Caki2 (cell line): ENCODE measurements around the gene HTT. TPM values are rescaled to one million over a fixed set of nuclear protein-coding genes. Genes with fewer than 3 reads are reported as not detected.

Experiments used
- DNase-seq: peaks from one replicate; pipeline ENCODE4 v3.0.0-alpha.2; 2015; ENCODE audit warnings: low read depth
- in situ Hi-C: cut with HindIII; loops from 2 replicates; pipeline ENCODE4 v1.10.0; 2016; ENCODE audit warnings: low sequenced_read_pairs, low pct_unique_long_range_greater_than_20kb, mixed read lengths
- total RNA-seq: library from RNA; depleted of rRNA; stranded (reverse); fragments of >200 nt; shearing (Covaris generic); gene quantifications from 2 replicates; pipeline ENCODE4 v1.2.3, GENCODE V29; 2014; ENCODE audit warnings: low replicate concordance

The HTT gene
- total RNA-seq, 1 experiment from 2014 or later = 20.7 TPM

DNA sequence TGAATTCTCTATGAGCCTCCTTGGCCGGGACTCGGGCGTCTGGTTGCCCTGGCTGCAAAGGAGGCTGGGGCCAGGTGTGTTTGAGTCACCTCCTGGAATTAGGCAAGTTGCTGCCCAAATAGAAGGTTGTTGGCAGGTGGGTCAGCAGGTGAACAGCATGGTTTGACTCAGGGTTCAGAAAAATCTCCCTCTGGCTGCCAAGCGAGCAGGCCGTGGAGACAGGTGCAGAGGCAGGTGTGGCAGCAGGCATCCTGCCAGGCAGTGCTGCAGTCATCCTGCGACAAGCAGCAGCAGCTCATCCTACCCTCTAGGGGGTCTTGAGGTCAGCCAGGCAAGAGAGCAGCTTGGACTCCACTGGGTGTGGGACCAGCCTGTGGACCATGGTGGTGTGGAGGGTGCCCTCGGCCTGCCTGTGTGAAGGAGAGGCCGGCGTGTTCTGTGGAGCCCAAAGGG, 182.6 kb downstream of the HTT start:
- DNase-seq = no peak
- in situ Hi-C loops = no loop called here

DNA sequence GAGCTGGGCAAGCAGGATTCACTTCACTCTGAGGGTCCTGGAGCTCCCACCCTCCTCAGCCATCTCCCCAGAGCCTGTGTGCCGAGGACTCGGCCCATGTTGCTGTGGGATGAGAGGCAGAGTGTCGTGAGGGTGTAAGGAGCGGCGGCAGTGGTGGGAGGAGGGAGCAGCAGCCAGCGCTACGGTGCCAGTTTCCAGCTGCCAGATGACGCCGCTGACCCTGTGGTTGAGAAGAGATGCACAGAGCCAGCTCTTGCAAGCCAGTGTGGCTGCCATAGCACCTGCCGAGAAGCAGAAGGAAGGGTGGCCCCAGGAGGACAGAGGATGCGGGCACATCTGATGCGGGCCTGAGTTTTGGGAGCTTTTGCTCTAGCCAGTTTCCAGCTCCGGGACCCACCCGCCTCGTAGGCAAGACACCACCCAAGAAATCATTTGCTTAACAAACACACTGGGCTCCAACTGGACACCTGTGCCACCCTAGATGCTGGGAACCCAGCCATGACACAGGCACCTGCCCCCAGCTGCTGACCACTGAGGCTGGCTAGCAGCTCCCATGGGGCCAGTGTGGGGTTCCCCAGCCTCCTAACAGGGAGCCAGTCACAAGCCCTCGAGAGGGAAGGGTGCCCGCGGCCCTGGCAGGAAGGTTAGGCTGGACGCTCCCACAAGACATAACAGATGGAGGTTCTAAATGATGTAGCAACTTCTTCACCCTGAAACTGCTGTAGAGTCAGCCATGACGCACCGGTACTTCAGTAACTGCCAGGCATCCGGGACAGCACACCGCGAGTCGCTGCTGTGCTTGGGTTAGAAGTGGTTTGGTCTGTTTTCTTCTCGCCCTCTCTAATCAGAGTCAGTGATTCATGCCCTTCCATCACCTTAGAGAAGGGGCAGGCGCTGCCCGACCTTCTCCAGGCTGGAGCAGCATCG, 183.3 kb downstream of the HTT start:
- DNase-seq = no peak
- in situ Hi-C loops = no loop called here

DNA sequence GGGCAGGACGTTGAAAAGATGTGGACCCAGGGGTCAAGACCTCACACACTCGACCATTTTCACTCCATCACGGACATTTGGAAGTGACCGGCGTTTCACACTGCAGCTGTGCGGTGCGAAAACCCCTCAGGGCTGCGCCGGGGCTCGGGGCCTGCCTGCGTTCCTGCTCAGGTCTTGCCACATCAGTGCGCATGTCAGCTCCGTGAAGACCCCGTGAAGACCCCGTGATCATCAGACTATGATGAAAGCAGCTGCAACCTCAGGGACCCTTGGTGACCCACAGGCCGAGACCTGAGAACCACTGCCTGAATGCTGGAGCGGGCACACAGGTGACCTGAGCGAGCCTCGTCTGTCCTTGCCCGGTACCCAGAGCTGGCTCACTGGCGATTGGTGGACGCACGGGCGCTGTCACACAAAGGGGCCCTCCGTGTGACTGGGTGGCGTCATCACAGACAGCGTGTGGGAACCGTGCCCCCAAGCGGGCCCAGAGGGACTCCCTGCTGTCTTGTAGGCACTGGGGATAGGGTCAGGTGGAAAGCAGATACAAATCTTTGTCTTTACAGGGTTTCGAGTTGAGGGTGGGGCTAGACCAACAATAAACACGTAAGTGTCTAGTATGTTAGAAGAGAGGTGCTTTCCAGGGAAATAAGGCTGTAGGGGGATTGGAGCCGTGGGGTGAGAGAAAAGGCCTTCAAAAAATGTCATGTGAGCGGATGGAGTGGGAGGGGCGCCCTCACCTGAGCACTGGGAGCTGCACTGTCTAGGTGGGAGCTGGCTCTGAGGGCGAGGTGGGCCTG, 187.1 kb downstream of the HTT start:
- no peak for DNase-seq
- in situ Hi-C loops = no loop called here

DNA sequence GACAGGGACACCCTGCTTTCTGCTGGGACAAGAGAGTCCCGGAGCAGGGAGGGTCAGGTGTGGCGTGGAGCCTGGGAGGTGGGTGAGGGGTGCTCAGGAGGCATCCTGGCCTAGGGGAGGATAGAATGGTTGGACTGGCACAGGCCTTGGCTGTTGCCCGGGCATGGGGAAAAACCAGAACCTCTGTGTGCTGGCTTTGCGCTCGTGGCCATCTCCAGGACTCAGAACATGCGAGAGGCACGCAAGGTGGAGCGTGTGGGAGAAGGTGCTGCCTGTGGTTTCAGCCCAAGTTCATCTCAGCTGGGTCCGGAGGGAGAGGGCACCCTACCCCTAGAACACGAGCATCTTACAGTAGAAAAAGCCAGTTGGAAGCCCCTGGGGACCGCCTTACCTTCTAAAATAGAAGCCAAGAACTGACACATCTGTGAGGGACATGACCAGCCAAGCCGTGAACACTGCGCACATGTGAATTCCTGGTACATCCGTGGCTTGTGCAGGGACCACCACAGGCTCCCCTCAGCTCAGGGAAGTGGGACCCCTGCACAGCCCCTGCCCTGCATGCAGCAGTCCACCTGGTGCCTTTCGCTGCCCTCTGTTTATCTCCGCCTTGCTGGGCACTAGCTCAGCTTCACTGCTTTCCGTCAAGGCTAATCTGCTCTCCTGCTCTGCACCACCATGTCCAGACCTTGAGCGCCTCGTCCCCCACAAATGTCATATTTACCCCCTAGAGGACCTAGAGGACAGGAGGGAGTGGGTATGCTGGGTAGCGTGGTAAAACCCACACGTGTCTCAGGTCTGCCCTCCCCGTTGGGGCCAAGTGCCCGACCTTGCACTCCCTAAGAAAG, 187.9 kb downstream of the HTT start:
- no peak for DNase-seq
- in situ Hi-C loops = no loop called here

DNA sequence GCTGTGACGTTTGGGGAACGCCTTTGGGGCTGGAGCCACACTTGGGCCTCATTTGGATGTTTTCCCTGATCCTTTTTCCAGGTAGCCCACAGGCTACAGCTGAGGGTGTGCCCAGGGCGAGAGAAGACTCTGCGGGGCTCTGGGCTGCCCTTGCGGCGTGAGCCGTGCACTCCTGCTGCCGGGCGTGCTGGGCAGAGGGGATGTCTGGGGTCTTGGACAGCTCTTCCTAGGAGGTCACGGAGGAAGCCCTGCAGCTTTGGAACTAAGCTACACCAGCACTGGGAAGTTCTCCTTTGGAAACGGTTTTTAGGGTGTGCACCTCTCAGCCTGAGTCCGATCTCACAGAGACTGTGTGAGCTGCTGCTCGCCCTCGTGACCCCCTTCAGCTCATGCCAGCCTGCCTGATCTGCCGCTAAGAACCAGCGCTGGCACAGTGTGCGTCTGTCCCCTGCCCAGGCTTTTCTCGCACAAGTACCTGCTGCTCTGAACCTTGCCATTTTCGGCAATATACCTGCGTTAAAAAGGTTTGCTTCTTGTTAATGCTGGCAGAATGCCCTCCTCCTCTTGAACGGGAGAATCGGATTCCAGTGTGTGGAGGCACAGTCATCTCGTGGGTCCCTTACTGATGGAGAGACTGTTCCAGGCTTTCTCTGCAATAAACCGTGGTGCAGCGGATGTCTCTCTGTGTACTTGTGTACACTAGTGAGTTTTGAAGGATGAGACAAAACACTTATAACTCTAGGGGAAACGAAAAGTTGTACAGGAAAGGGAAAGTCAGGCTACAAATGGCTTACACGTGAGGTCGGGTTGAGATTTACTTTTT, 188.8 kb downstream of the HTT start:
- no peak for DNase-seq
- in situ Hi-C loops = no loop called here

DNA sequence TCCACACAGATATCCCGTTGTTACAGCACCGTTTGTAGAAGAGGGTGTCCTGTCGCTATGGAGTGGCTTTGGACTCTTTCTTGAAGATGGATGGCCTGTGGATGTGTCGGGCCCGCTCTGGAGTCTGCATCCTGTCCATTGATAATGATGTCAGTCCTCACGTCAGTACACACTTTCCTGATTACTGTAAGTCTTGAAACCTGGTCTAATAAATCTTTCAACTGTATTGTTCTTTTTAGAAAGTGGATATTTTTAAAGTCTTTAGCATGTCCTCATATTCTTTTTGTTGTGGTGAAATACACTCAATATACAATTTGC, 189.4 kb downstream of the HTT start:
- in situ Hi-C loops = no loop called here
- DNase-seq = no peak

DNA sequence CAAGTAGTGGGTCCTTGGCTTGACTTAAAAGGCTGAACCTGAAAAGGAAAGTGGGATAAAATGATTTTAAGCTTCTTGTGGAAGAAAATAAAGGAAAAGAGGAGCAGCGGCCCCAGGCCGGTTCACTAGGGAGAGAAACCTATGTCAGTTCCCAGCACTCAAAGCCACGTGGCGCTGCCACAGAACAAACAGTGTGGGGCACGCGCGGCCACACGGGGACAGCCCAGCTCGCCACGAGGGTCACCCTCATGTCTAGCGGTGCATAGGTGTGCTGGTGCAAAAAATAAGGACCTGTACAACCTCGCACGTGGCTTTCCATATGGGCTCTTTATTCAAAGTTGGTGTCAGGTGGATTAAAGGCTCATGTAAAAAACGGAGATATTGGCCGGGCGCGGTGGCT, 191.6 kb downstream of the HTT start:
- in situ Hi-C loops = no loop called here
- no peak for DNase-seq

DNA sequence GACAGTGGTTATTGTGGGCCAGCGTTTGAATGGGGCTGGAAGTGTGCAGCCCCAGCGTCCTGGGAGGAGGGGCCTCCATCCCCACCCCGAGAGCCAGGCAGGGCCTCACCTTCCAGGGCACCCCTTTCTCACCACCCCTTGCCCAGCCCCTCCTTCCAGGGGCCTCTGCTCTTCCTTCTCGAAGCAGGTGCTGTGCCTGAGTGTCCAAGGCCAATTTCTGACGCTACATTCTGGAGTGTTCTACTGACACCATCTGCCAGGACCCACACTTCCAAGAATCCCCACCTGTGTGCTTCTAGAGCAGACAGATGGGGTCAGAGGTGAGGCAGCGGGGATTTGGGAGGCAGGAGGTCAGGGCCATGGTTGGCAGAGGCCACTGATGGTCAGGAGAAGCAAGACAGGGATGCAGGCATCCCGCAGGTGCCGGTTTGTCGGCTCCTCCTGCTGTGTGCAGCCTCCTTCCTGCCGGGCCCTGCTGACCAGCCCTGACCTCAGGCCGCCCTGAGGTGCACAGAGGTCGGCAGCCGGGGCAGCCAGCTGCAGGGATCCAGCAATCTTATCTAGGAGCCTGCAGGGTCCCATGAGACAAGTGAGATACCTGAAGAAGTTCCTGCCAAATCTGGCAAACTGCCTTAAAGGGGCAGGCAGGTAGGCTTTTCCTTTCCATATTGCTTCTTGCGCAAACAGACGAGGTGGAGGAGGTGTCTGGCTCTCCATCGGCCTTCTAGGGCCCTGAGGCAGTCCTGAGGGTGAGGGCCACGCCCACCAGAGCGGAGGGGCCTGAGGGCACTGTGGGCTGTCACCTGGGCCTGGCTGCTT, 193.3 kb downstream of the HTT start:
- in situ Hi-C loops = no loop called here
- DNase-seq = no peak

DNA sequence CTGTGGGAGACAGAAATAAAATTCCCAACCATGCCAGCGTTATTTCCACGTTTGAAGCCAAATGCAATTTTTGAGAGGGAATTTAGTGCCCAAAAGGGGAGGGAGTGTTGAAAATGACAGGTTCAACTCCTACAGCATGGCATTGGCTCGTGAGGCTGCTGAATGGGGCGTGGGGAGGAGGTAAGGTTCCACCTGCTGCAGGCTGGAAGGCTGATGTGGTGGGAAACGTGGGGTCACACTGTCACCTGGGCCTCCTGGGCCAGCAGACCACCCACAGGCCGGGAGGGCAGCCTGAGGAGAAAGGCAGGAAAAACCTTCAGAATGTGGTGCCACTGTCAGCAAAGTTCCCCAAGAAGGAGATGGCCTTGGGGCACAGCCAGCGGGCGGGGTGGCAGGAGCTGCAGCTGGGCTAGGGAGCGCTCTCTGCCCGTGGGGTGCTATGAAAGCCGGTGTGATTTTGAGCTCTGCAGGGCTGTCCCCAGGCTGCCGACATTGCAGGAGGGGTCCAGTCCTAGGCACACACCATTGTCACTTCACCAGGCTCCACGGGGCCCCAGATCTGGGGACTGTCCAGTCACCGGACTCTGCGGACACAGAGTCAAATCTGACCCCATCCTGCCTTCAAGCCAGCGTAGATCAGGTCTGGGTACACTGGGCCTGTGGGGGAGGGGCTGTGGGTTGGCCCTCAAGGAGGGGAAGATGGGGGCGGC, 194.1 kb downstream of the HTT start:
- no peak for DNase-seq
- in situ Hi-C loops = no loop called here

DNA sequence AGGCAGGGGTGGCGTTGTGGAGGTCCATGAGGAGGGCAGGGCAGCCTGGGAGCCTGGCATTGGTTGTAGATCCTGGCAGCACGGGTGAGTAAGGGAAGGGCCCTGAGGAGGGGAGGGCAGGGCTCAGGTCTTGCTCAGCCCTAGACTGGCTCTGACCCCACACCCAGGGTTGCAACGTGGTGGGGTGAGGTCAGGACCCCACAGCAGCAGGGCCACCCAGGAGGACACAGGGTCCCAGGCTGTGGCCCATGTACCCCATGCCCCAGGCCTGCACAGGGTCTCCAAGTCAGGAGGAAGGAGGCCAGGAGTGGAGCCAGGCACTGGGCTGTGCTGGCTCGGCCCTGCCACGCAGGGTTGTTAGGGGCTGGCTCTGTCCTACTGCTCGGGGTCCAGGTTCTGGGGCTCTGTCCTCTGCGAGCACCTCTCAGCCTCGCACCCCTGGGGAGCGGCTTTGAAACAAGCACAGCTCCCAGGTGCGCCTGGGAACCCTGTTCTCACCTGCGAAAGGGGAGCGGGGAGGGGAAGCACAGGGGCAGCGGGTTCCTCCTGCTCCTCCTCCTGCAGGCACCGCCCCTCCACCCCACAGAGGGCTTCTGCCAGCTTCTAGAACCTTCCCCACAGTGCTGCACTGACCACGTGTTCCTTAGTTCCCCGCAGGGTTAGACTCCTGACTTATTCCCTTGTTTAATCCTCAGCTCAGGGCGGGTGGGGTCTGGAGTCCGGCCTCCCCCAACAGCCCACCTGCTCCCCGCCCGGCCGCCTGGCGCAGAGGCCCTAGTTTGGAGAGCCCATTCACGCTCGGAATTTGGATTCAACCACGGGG, 194.8 kb downstream of the HTT start:
- no peak for DNase-seq
- in situ Hi-C loops = no loop called here

DNA sequence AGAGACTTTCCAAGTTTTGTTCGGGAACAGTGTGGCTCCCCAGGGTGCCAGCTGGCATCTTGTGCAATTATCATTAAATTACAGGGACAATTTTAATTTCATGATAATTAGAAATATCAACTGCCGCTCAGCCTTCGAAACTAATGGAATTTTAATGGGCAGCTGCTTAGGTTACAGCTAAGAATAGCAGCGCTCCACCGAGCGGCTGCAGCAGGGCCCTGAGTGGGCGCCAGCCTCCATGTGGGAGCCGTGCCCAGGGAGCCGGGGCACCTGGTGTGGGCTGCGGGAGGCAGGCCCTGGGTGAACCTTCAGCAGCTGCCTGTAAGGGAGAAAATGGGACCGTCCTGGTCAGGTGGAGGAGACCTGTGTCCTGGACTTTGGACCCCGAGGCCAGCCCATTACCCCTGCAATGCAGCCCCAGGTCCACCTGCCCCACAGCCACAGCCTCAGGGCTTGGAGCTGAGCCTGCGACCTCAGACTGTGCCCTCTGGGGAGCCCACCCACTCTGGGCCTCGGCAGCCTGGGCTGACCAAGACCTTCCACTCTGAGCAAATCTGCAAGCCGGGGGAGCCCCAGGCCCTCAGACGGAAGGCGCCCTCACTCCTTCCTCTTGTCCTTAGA, 195.6 kb downstream of the HTT start:
- DNase-seq = no peak
- in situ Hi-C loops = no loop called here

DNA sequence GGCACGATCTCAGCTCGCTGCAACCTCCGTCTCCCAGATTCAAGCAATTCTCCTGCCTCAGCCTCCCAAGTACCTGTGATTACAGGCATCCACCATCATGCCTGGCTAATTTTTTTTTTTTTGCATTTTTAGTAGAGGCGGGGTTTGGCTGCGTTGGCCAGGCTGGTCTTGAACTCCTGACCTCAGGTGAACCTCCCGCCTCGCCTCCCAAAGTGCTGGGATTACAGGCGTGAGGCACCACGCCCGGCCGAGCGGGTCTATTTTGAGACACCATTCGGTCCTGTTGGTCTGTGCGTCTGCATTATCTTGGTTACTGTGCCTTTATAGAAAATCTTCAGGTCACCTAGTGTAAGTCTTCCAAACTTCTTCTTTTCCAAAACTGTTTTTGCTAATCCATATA, 196.7 kb downstream of the HTT start:
- DNase-seq = no peak
- in situ Hi-C loops = no loop called here

DNA sequence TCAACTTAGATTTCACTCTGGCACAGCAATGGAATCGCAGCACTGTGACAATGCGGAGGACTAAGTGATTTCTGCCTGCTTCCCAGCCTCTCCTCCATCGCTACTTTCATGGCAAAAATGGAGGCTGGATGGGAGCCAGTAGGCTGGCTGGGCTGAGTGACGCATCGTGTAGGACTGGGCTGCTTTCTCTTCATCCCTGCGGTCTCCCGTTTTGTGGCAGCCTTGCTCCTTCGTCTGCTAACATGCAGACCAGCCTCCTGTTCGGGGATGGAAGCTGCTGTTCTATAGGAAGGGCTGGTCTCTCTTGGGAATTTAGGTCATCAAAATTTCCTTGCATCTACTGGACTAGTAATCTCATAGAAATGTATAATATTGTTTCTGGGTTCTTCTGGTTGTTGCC, 202.5 kb downstream of the HTT start:
- no peak for DNase-seq
- in situ Hi-C loops = no loop called here

DNA sequence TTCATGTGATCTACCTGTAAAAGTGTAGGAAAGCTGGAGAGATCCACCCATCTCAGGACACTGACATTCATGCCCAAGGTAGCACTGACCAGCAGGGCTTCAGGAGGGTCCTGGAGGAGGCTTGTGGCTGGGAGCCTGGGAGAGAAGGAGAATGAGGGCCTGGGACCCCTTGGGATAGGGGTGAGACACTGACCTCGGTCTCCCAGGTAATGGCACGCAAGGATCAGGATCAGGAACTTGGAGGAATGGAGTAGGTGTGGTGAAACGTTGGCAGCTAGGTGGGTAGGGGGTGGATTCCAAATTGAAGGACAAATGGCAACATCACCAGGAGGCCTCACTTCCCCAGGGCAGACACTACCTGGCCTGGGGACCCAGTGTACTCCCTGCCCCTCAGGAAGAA, 206.0 kb downstream of the HTT start:
- DNase-seq = no peak
- in situ Hi-C loops = no loop called here

DNA sequence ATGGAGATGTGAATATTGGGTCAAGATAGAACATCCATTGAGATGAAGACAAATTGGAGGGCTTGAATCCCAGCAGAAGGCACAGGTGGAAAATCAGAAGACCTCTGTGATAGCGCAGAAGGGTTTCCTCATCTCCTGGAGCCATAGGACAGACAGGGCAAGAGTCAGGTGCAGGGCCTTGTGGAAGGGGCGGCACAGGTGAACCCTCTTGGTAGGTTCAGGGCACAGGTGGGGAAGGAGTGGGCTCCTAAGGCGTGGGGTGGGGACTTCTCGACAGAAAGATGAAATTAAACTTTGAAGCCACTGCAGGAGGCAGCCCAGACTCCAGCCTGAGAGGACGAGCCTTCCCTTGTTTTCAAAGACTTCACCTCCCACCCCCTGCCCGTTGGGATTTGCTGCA, 209.0 kb downstream of the HTT start:
- no peak for DNase-seq

More for the DNA sequence above, 209.0 kb downstream of the HTT start:
- in situ Hi-C loops = no loop called here
